Measurements from ENCODE around the gene SLK. TPM values are rescaled to one million over a fixed set of nuclear protein-coding genes. Genes with fewer than 3 reads are reported as not detected.
A peak's percentile ranks its signal among the peaks of the same experiment; 100 is the strongest.

Gene SLK
- total RNA-seq, 2 donors from 2014 or later: 21.7 to 24.1 TPM

DNA sequence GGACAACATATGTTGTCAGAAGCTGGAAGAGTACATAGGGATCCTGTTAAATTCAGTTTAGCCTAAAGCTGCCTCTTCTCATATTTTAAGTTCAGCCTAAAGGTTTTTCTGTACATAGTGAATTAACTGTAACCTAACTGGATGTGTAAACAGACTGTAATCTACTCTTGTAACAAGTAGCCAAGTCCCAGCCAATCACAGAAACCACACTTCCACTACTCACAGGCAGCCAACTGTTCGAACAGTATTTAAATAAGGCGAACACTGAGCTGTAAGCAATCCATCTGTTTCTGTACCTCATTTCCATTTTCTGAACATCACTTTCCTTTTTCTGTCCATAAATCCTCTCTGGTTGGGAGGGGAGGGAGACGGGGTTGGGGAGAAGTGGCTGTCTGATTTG, 34.0 kb upstream of the SLK start:
- no peak for ATAC-seq
- no peaks in the 10 kb centered on the region for H3K36me3 Mint-ChIP-seq
- H3K9me3 Mint-ChIP-seq: no peaks in the 10 kb centered on the region
- no peak overlapping the region for H3K27ac Mint-ChIP-seq
- no peak for DNase-seq (ENCODE audit: low spot score in 2 of 2)

DNA sequence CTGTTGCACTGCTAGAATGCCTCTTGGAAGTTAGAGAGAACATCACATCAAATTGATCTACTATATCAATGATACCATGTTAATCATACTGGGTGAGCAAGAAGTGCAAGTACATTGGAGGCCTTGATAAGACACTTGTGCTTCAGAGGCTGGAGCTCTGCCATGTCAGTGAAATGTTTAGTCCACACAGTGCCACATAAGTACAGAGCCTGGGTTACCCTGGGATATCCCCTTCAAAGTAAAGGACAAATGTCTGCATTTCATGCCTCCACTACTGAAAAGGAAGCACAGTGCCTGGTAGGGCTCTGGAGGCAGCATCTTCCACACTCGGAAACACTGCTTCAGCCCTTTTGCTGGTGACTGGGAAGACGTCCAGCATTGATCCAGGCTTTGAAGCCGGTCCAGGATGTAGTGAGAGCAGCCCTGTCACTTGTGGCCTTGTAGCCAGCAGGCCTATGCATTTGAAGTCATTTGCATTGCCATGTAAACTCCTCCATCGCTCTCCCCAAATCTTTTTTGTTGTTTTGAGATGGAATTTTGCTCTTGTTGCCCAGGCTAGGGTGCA, 33.3 kb upstream of the SLK start:
- no peak for DNase-seq (ENCODE audit: low spot score in 2 of 2)
- no peaks in the 10 kb centered on the region for H3K9me3 Mint-ChIP-seq
- ATAC-seq: no peak
- H3K36me3 Mint-ChIP-seq: no peaks in the 10 kb centered on the region
- no peak overlapping the region for H3K27ac Mint-ChIP-seq

DNA sequence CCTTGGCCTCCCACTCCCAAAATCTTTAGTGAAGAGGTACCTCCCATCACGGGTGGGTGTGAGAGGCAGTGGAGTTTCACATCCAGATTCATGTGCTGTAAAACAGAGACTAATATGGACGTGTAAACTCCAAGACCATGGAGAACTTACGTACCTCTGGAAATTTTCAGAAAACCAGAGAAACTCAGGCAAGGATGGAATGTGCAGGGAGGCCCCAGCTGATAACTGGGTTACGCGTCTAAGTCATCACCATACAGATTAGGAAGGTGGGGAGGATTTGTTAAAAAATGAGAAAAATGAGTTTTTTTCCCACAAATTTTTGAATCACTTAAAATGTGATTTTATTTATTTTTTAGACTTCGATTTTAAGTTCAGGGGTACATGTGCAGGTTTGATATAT, 32.6 kb upstream of the SLK start:
- no peak for DNase-seq (ENCODE audit: low spot score in 2 of 2)
- H3K9me3 Mint-ChIP-seq: no peaks in the 10 kb centered on the region
- no peak overlapping the region for H3K27ac Mint-ChIP-seq
- no peaks in the 10 kb centered on the region for H3K36me3 Mint-ChIP-seq
- no peak for ATAC-seq

DNA sequence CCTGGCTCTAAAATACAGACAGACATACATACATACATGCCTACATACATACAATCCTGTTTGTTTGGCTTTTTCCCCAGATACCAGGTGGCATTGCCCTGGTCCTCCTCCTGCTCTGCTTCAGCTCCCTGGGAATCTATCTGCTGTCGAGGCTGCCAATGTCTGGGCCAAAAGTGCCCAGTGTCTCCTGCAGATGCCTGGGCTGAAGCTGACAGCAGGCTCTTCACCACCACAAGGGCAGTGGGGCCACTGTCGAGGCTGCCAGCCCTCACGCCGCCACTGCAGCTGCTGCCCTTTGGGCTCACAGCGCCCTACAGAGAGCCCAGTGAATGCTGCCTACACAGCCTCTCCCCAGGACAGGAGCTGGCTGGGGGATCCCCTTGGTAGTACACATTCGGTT, 30.9 kb upstream of the SLK start:
- no peaks in the 10 kb centered on the region for H3K9me3 Mint-ChIP-seq
- no peaks in the 10 kb centered on the region for H3K36me3 Mint-ChIP-seq
- no peak overlapping the region for H3K27ac Mint-ChIP-seq
- ATAC-seq (no peak), DNase-seq (ENCODE audit: low spot score in 2 of 2) (no peak)

DNA sequence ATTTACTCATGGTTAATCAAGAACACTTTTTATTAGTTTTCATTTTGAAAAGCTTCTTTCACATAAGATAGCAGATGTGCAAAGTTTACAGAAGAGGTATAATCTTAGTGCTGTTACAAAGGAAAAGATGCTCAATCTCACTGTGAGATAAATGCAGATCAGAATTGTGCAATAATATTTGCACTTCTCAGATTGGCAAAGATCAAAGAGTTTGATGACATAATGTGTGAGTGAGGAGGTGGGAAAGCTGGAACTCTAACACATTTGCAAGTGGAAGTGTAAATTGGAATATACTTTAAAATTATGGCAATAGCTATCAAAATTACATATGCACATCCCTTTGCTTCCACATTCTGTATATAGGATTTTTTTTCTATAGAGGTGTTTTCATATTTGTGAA, 27.4 kb upstream of the SLK start:
- no peaks in the 10 kb centered on the region for H3K36me3 Mint-ChIP-seq
- DNase-seq (ENCODE audit: low spot score in 2 of 2) (no peak), ATAC-seq (no peak)
- H3K27ac Mint-ChIP-seq: no peak overlapping the region
- H3K9me3 Mint-ChIP-seq: no peaks in the 10 kb centered on the region

DNA sequence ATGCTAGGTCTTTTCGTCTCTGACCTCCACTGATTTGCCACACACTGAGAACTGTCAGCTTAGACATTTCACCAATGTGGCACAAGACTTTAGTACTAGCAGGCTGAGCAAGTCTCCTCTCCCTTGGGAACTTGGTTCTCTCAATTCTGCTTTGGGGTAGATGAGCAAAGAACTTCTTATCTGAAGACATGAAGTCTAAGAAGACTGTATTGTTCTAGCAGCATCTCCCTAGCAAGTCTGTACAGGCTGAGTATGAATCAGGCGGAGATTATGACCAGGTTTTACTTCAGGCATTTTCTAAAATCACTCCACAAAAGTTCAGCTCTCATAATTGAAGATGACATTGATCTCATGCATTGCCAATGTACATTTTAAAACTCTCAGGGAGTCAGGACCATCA, 25.1 kb upstream of the SLK start:
- Mint-ChIP-seq H3K9me3 (no peaks in the 10 kb centered on the region), H3K36me3 (no peaks in the 10 kb centered on the region), H3K27ac (no peak overlapping the region)
- DNase-seq (ENCODE audit: low spot score in 2 of 2): no peak
- no peak for ATAC-seq

DNA sequence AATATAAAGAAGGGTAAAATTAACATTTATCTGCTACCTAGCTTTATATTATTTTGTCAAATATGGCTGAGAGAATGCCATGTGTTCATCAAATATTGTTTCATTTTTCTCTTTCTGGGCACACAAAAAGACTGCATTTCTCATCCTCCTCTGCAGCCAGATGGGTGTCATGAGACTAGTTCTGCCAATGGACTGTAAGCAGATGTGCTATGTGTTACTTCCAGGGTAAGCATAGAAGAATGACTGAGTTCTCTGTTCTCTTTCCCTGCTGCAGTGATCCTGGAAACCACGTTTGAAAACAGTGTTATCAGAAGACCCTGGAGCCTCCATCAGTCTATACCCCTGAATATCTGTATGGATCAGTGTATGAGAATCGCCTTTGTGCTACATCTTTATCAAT, 24.1 kb upstream of the SLK start:
- no peak for ATAC-seq
- no peak for DNase-seq (ENCODE audit: low spot score in 2 of 2)
- H3K27ac Mint-ChIP-seq: no peak overlapping the region
- no peaks in the 10 kb centered on the region for H3K36me3 Mint-ChIP-seq
- no peaks in the 10 kb centered on the region for H3K9me3 Mint-ChIP-seq

DNA sequence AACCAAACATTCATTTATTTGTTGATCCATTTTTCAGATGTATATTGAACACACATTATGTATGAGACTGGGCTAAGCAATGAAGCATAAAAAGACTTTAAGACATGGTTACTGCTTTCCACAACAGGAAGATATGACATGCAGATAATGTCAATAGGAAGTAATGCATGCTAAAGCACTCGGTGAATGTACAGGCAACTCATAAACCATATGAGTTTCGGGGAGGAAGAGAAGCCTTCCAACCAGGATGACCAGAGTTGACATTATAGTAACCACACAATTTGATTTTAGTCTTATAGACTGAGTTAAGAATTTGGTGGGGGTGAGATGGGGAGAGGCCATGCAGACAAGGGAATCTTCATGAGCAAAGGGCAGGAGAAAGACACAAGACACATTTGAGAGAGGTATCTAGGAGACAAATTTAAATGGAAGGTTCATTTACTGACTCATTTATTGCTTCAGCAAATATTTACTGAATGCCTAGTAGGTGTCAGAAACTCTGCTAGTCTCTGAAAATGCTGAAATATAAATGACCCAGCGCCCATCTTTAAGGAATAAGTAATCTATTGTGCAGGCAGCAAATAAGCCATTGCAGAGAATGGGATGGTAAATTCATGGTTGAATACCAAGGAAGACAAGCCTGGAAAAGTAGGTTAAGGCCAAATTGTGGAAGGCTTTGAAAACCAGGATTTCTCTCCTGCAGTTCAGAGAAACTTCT, 19.0 kb upstream of the SLK start:
- DNase-seq (ENCODE audit: low spot score in 2 of 2) (no peak), ATAC-seq (peak in 1 of 2 donors; percentile 59)
- Mint-ChIP-seq H3K27ac (no peak overlapping the region), H3K36me3 (no peaks in the 10 kb centered on the region), H3K9me3 (no peaks in the 10 kb centered on the region)

DNA sequence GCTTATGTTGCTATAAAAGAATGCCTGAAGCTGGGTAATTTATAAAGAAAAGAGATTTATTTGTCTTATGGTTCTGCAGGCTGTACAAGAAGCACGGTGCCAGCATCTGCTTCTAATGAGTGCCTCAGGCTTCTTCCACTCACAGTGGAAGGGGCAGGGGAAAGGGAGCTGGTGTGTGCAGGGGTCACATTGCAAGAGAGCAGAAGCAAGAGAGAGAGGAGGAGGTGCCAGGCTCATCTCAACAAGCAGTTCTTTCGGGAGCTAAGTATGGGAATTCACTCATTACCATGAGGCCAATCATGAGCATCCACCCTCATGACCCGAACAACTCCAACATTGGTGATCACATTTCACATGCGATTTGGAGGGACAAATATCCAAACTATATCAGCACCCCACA, 17.2 kb upstream of the SLK start:
- no peaks in the 10 kb centered on the region for H3K36me3 Mint-ChIP-seq

DNA sequence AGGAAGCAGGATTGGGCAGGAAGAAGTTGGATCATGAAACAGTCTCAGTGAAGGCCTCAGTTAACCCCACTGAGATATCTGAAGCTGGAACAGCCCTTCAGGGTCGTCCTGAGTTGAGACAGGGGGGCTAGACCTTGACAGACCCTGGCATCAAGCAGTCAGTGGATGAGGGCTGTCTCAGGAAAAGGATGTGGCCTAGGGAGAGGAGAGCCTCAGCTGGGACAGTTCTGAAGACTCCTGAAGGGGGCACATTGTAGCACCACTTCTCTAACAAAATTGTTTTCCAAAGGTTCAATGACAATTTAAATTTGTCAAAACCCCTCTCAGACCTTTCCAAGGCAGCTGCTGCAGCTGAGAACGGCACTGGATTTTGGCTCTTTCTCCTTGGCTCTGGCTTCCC, 15.8 kb upstream of the SLK start:
- ATAC-seq (no peak), DNase-seq (ENCODE audit: low spot score in 2 of 2) (no peak)
- H3K36me3 Mint-ChIP-seq: no peaks in the 10 kb centered on the region
- no peak overlapping the region for H3K27ac Mint-ChIP-seq
- no peaks in the 10 kb centered on the region for H3K9me3 Mint-ChIP-seq

More for the DNA sequence above, 17.2 kb upstream of the SLK start:
- H3K27ac Mint-ChIP-seq: no peak overlapping the region
- DNase-seq (ENCODE audit: low spot score in 2 of 2): no peak
- no peaks in the 10 kb centered on the region for H3K9me3 Mint-ChIP-seq
- no peak for ATAC-seq

DNA sequence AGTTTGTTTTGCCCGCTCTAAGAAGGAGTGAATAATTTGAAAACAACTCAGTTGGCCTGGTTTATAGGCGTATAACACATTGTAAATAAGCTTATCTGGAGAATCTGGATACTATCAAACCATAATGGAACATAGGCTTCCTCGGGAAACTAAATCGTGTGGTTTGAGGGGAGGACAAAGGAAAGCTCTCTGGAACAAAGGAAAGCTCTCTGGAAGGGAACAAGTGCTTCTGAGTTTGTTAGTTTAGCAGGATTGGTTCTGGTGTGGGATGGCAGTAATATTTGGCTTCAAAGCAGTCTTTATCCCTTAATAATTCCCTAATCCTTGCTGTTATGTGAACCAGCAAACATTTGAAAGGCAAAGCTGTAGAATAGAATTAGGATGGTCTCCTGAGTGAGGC, 15.0 kb upstream of the SLK start:
- H3K36me3 Mint-ChIP-seq: no peaks in the 10 kb centered on the region
- no peak overlapping the region for H3K27ac Mint-ChIP-seq
- H3K9me3 Mint-ChIP-seq: no peaks in the 10 kb centered on the region
- ATAC-seq: no peak
- no peak for DNase-seq (ENCODE audit: low spot score in 2 of 2)

DNA sequence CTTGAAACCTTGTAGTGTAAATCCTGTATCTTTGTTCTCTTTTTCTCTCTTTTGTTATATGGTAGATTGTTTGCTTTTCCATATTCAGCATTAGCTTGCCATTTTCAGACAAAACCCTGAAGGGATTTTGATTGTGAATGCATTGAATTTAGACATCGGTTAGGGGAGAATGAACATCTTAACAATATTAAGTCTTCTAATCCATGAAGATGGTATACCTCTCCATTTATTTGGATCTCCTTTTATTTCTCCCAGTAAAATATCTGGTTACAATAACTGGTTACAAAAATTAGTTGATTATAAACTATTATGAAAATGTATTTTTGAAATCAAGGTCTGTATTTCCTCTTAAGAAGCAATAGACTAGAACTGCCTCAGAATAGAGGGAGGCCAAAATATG, 12.4 kb upstream of the SLK start:
- Mint-ChIP-seq H3K27ac (no peak overlapping the region), H3K36me3 (no peaks in the 10 kb centered on the region), H3K9me3 (no peaks in the 10 kb centered on the region)
- ATAC-seq: no peak
- DNase-seq (ENCODE audit: low spot score in 2 of 2): no peak

DNA sequence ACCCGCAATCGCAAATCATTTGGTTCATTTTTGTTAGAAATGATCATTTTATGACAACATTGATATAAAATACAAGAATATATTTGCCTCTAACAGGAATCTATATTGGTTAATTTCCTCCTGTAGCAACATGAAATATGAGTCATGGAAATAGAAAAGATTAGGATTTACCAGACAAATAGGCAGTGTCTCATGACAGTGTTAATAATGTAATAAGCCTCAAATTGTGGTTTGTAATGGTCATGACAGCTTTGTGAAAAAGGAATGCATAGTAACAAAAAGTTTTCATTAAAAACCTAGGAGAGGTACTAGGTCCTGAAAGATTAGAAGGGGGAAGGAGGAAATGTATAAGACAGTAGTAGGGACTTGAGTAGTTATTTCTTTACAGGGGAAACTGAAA, 7.9 kb upstream of the SLK start:
- H3K9me3 Mint-ChIP-seq: no peaks in the 10 kb centered on the region
- H3K27ac Mint-ChIP-seq: no peak overlapping the region
- DNase-seq (ENCODE audit: low spot score in 2 of 2) (no peak), ATAC-seq (no peak)
- no peaks in the 10 kb centered on the region for H3K36me3 Mint-ChIP-seq

DNA sequence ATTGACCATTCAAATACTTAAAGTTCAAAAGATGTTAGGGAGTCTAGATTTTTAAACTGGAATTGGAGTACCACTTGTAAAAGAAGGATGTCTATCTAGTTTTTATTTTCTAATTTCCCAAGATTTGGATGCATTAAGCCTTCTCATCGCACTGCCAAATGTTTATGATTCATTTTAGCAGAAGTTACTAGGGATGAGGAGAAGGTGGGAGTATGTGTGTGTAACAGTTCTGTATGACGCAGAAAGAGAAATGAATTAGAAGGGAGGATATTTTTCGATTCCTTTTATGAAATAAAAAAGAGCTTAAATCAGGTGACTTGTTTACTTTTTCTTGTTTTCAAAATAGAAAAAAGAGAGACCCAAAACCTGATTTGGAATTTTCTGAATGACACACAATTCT, 6.8 kb upstream of the SLK start:
- Mint-ChIP-seq H3K9me3 (no peaks in the 10 kb centered on the region), H3K27ac (no peak overlapping the region), H3K36me3 (no peaks in the 10 kb centered on the region)
- DNase-seq (ENCODE audit: low spot score in 2 of 2) (no peak), ATAC-seq (no peak)

DNA sequence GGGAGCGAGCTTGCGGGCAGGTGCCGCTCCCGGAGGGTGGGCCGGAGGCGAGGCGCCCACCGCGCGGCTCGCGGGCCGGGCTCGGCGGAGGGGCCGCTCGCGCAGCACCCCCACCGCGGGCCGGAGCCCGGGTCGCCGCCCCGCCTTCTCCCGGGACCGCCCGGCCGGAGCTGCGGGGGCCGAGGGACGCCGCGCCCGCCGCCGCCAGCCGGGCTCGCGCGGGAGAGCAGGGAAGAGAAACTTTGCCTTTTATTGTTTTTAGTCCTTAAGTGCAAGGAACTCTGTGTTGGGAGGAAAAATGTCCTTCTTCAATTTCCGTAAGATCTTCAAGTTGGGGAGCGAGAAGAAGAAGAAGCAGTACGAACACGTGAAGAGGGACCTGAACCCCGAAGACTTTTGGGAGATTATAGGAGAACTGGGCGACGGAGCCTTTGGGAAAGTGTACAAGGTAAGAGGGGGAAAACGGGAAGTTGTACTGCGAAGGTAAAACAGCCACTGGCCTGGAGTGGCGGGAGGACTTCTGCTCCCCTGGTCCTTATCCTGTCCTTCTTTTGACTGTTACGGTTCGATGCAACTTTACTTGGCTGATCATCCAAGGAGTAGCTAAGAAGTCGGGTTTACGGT, 620 bp downstream of the SLK start:
- H3K9me3 Mint-ChIP-seq: no peaks in the 10 kb centered on the region
- H3K36me3 Mint-ChIP-seq: peaks cover 10 to 19% of the 10 kb centered on the region in 2 donors
- DNase-seq (ENCODE audit: low spot score in 2 of 2): peak in 1 of 2 donors; percentile 36

DNA sequence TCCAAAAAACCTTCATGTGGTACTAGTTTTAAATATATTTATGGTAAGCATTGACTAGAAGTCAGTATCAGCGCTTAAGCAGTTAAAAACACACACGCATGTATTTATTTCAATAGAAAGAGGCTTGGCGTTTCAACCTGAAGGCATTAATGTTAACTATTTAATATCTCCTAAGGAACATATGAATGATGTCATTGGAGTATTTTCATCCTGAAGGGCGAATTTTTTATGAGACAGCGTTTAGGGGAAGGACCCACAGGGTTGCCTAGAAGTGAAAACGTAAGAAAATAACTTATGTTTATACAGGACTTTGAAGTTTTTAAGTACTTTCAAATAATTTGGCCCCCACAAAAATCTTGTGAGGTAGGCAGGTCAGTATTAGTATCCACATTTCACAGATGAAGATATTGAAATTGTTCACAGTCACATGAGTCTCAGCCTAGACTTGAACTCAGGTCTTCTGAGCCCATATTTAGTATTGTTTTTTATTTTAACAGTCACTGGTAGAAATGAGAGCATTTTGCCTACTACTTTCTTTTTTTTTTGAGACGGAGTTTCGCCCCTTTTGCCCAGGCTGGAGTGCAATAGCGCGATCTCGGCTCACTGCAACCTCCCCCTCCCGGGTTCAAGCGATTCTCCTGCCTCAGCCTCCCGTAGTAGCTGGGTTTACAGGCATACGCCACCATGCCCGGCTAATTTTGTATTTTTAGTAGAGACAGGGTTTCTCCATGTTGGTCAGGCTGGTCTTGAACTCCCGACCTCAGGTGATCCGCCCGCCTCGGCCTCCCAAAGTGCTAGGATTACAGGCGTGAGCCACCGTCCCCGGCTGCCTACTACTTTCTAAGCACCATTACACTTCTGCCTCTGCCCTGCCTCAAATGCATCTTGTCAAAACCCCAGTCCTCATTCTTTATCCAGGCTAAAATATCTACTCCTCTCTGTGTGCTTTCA, 1.8 kb downstream of the SLK start:
- H3K27ac Mint-ChIP-seq: peak overlapping the region; percentile 39 to 88
- H3K36me3 Mint-ChIP-seq: peaks cover 10 to 19% of the 10 kb centered on the region in 2 donors
- no peaks in the 10 kb centered on the region for H3K9me3 Mint-ChIP-seq
- no peak for DNase-seq (ENCODE audit: low spot score in 2 of 2)
- no peak for ATAC-seq

More for the DNA sequence above, 620 bp downstream of the SLK start:
- ATAC-seq: peak; percentile 42 to 53
- H3K27ac Mint-ChIP-seq: peak overlapping the region; percentile 88 to 94

DNA sequence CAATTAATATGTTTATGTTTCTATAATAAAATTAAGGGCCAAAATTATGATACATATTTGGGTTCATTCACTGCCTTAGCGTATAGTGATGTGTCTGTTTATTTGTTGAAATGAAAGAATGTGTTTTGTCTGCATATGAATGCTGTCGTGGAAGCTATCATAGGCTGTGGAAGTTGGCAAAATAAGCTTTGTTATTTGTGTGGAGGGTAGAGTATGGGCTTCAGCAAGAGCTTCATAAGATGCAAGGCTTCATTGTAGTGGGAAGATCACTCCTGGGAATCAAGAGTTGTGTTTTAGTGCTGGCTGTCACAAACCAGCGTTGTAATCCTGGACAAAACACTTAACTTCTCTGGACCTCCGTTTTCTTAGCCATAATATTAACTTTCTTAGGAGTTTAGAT, 2.5 kb downstream of the SLK start:
- Mint-ChIP-seq H3K9me3 (peaks cover 0 to 4% of the 10 kb centered on the region in 2 donors), H3K27ac (peak overlapping the region; percentile 39 to 88), H3K36me3 (peaks cover 10 to 19% of the 10 kb centered on the region in 2 donors)
- DNase-seq (ENCODE audit: low spot score in 2 of 2) (no peak), ATAC-seq (no peak)

Data from activated naive CD4-positive, alpha-beta T cell treated with anti-CD3 and anti-CD28 coated beads, Interleukin-2, amount 50 U/mL, for 72 hours (primary cell).